ENCODE data around the gene KLHL41.

DNA sequence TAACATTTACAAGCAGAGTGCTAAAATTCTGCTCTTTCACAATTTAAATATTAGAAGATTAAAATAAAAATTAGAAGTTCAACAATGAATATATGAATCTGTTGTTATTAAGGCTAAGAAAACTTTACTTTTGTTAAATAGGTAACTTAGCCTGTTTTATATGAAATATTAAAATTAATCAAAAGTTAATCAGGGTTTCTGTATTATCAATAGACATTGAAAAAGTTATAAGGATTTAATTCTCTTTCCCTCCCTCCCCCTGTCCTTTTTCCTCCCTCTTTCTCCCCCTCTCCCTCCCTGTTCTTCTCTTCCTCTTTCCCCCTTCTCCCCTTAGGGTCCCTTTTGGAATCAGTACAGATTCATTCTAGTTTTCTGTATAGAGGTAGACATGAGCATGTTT lies 18.1 kb upstream of the KLHL41 start:
- TF ChIP-seq, protein P1, sequence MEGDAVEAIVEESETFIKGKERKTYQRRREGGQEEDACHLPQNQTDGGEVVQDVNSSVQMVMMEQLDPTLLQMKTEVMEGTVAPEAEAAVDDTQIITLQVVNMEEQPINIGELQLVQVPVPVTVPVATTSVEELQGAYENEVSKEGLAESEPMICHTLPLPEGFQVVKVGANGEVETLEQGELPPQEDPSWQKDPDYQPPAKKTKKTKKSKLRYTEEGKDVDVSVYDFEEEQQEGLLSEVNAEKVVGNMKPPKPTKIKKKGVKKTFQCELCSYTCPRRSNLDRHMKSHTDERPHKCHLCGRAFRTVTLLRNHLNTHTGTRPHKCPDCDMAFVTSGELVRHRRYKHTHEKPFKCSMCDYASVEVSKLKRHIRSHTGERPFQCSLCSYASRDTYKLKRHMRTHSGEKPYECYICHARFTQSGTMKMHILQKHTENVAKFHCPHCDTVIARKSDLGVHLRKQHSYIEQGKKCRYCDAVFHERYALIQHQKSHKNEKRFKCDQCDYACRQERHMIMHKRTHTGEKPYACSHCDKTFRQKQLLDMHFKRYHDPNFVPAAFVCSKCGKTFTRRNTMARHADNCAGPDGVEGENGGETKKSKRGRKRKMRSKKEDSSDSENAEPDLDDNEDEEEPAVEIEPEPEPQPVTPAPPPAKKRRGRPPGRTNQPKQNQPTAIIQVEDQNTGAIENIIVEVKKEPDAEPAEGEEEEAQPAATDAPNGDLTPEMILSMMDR (IDR thresholded peaks at IDR 0.05; ENCODE audit: low read length): no peak
- no peak for TF ChIP-seq EZH2 (IDR thresholded peaks at IDR 0.05; ENCODE audit: borderline replicate concordance, low read length)
